Activated CD4-positive, alpha-beta T cell treated with anti-CD3 and anti-CD28 coated beads, Interleukin-2, amount 10 ng/mL, durations not matched to agents 7 days and 5 days (primary cell): Measurements from ENCODE around the gene TMEM19. TPM values are rescaled to one million over a fixed set of nuclear protein-coding genes. Genes with fewer than 3 reads are reported as not detected.

ENCODE experiments used
- CTCF ChIA-PET: fragments of 350-600 bp; sonication (Branson Sonifier 250); formaldehyde crosslinking; loops from one replicate; lab custom pipeline; 2021; ENCODE audit warnings: antibody characterized with exemption; lab: Charles Lee
- POLR2A ChIA-PET: fragments of 350-600 bp; sonication (Branson Sonifier 250); formaldehyde crosslinking; loops from one replicate; lab custom pipeline; 2021; ENCODE audit warnings: antibody characterized with exemption; lab: Charles Lee
- DNase-seq: peaks from one replicate; pipeline ENCODE4 v3.0.0-alpha.2; 2020
- H3K27ac Mint-ChIP-seq: one replicate; pipeline ENCODE4 v1.8.0; 2021; ENCODE audit warnings: mild to moderate bottlenecking, moderate library complexity, mixed read lengths
- H3K27me3 Mint-ChIP-seq: one replicate; pipeline ENCODE4 v1.8.0; 2021; ENCODE audit warnings: mixed read lengths
- H3K36me3 Mint-ChIP-seq: one replicate; pipeline ENCODE4 v1.8.0; 2021; ENCODE audit warnings: low read depth, mixed read lengths
- H3K4me1 Mint-ChIP-seq: one replicate; pipeline ENCODE4 v1.8.0; 2021; ENCODE audit warnings: mixed read lengths
- H3K4me3 Mint-ChIP-seq: one replicate; pipeline ENCODE4 v1.8.0; 2021; ENCODE audit warnings: mild to moderate bottlenecking, moderate library complexity, mixed read lengths
- H3K9me3 Mint-ChIP-seq: one replicate; pipeline ENCODE4 v1.8.0; 2021; ENCODE audit warnings: mixed read lengths
- total RNA-seq, 2 experiments: library from RNA; stranded (reverse); gene quantifications; one replicate each; pipeline ENCODE4 v1.2.3, GENCODE V29; 2021

TMEM19 gene
- total RNA-seq, 2 experiments from 2014 or later, result 22.4 to 22.7 TPM

DNA sequence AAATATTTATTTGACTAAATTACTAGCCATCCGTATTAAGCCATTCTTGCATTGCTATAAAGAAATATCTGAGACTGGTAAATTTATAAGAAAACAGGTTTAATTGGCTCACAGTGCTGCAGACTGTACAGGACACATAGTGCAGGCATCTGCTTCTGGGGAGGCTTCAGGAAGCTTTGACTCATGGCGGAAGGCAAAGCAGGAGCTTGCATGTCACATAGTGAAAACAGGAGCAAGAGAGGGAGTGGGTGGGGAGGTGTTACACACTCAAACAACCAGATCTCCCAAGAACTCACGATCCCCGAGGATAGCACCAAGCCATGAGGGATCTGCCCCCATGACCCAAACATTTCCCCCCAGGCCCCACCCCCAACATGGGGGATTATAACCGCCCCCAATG lies 42.1 kb downstream of the TMEM19 start:
- DNase-seq, result no peak
- H3K27me3 Mint-ChIP-seq, result peaks cover 4% of the 10 kb centered on the region
- no peaks in the 10 kb centered on the region for H3K36me3 Mint-ChIP-seq
- H3K4me1 Mint-ChIP-seq, result no peaks in the 10 kb centered on the region
- ChIA-PET POLR2A (no interaction called here), CTCF (no interaction called here)
- no peak overlapping the region for H3K4me3 Mint-ChIP-seq
- no peaks in the 10 kb centered on the region for H3K9me3 Mint-ChIP-seq
- H3K27ac Mint-ChIP-seq, result no peak overlapping the region

GRCh38 chr12:71730936-71731335 lies 45.1 kb downstream of the TMEM19 start:
- no peak overlapping the region for H3K27ac Mint-ChIP-seq
- H3K36me3 Mint-ChIP-seq, result no peaks in the 10 kb centered on the region
- no peak for DNase-seq
- no peaks in the 10 kb centered on the region for H3K9me3 Mint-ChIP-seq
- no peaks in the 10 kb centered on the region for H3K27me3 Mint-ChIP-seq
- CTCF ChIA-PET, result no interaction called here
- no peaks in the 10 kb centered on the region for H3K4me1 Mint-ChIP-seq
- no peak overlapping the region for H3K4me3 Mint-ChIP-seq
- POLR2A ChIA-PET, result no interaction called here

- no peak overlapping the region for H3K27ac Mint-ChIP-seq
- H3K4me3 Mint-ChIP-seq, result no peak overlapping the region
- H3K4me1 Mint-ChIP-seq, result no peaks in the 10 kb centered on the region
- ChIA-PET CTCF (no interaction called here), POLR2A (no interaction called here)
- no peaks in the 10 kb centered on the region for H3K36me3 Mint-ChIP-seq
- no peaks in the 10 kb centered on the region for H3K9me3 Mint-ChIP-seq
- no peak for DNase-seq
- H3K27me3 Mint-ChIP-seq, result peaks cover under 1% of the 10 kb centered on the region
Observed at GRCh38 chr12:71731439-71732356, 45.8 kb downstream of the TMEM19 start.

DNA sequence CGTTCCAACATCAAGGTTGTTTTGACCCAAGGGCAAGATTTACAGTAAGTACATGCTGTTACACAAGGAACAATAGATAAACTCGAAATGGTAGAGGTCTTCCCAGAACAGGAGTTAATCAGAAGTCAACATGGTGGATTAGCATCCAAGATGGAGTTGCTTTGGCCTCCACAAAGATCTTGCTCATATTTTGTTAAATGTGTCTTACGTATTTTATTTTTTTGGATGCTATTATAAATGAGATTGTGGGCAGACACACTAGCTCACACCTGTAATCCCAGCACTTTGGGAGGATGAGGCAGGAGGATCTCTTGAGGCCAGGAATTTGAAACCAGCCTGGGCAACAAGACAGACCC lies 46.5 kb downstream of the TMEM19 start:
- POLR2A ChIA-PET, result no interaction called here
- peaks cover 2% of the 10 kb centered on the region for H3K27me3 Mint-ChIP-seq
- H3K4me1 Mint-ChIP-seq, result no peaks in the 10 kb centered on the region

DNA sequence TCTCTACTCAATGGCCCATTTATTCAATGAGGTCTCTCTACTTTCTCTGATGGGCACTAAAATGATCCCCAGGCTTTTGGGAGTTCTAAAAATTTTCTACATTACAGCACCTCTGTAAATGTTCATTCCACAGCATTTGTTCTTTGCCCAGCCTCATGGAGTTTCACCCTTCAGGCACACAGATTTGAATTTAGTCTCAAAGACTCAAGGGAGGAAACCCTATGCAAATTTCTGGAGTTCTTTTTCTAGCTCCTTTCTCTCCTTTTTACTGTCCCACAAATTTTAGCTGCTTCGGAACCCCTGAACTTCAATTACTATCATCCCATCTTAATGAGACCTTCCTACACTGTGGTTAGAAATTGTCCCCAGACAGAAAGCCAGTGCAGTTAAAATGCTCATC lies 51.3 kb downstream of the TMEM19 start:
- H3K4me1 Mint-ChIP-seq, result no peaks in the 10 kb centered on the region
- no peaks in the 10 kb centered on the region for H3K9me3 Mint-ChIP-seq
- H3K27me3 Mint-ChIP-seq, result peaks cover 2% of the 10 kb centered on the region
- CTCF ChIA-PET, result interaction anchor here (2.0 kb wide), 1 partner anchor 10 kb away, joined by 5 read pairs; no protein-coding TSS in a partner anchor
- H3K27ac Mint-ChIP-seq, result no peak overlapping the region
- no peak overlapping the region for H3K4me3 Mint-ChIP-seq
- POLR2A ChIA-PET, result no interaction called here
- H3K36me3 Mint-ChIP-seq, result no peaks in the 10 kb centered on the region
- DNase-seq, result no peak

More for the DNA sequence above, 46.5 kb downstream of the TMEM19 start:
- CTCF ChIA-PET, result no interaction called here
- Mint-ChIP-seq H3K36me3 (no peaks in the 10 kb centered on the region), H3K4me3 (no peak overlapping the region), H3K9me3 (no peaks in the 10 kb centered on the region), H3K27ac (no peak overlapping the region)
- no peak for DNase-seq

- CTCF ChIA-PET, result no interaction called here
- Mint-ChIP-seq H3K27me3 (peaks cover 5% of the 10 kb centered on the region), H3K4me3 (no peak overlapping the region), H3K27ac (no peak overlapping the region), H3K4me1 (no peaks in the 10 kb centered on the region), H3K9me3 (no peaks in the 10 kb centered on the region), H3K36me3 (no peaks in the 10 kb centered on the region)
- DNase-seq, result no peak
- POLR2A ChIA-PET, result no interaction called here
Observed at GRCh38 chr12:71742998-71743397, 57.1 kb downstream of the TMEM19 start.

DNA sequence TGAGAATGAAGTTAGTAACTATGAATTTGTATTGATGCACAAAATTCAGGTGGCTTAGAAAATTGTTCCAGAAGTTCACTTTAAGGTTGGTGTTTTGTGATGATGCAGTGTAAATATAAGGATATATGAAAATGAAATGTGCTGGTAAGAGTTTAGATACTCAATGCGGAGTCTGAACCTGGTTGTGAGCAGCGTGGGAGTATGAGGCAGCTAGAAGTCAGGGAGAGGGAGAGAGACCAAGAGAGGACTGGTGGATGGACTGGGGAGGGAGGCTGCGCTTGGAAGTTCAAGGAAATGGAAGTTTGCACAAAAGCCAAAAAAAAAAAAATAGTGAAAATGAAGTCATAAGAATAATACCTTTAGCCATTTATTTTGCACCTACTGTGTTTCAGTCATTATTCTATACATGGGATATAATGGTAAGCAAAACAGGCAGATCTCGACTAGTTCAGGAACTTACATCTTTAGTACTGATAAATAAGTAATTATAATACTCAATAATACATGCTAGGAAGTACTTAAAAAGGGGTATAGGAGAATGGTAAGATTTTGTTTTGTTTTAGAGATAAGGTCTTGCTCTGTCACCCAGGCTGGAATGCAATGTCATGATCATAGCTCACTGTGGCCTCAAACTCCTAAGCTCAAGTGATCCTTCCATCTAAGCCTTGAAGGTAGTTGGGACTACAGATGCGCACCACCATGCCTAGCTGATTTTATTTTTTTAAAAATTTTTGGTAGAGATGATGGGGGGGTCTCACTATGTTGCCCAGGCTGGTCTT lies 58.8 kb downstream of the TMEM19 start:
- Mint-ChIP-seq H3K36me3 (no peaks in the 10 kb centered on the region), H3K4me1 (no peaks in the 10 kb centered on the region), H3K9me3 (no peaks in the 10 kb centered on the region), H3K4me3 (no peak overlapping the region), H3K27me3 (peaks cover 20% of the 10 kb centered on the region), H3K27ac (no peak overlapping the region)
- DNase-seq, result no peak
- ChIA-PET CTCF (interaction anchor here (0.6 to 1.4 kb wide), 2 partner anchors 158 to 329 kb away, joined by 4 read pairs; no protein-coding TSS in a partner anchor), POLR2A (no interaction called here)

DNA sequence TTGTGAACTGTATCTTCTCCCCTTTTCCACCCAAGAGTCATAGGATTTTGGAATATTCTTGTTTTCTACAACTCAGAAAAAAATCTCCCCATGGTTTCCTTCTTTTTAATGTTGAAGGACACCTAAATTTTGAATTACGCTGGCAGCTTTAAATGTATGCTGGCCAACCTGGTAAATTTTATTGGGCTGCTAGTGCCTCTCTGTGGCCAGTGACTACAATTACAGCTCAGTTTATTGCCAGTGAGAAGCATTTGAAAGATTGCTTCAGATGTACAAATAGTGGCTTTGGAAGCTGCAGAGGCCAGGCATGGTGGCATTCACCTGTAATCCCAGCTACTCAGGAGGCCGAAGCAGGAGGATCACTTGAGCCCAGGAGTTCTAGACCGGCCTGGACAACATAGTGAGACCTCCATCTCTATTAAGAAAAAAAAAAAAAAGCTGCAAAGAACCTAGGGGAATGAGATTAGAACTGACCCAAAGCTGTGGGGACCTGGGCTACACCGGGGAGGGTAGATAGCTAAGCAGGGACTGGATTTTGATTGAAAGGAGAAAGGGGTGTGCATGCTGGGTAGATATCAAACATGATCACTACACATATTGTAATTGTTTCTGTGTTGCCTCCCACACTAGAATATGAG lies 61.2 kb downstream of the TMEM19 start:
- Mint-ChIP-seq H3K36me3 (no peaks in the 10 kb centered on the region), H3K4me3 (no peak overlapping the region), H3K9me3 (no peaks in the 10 kb centered on the region), H3K27me3 (peaks cover 39% of the 10 kb centered on the region), H3K27ac (no peak overlapping the region), H3K4me1 (no peaks in the 10 kb centered on the region)
- DNase-seq, result peak; percentile 57
- CTCF ChIA-PET, result interaction anchor here (0.6 to 2.3 kb wide), 12 partner anchors 9 to 332 kb away, joined by 3 to 10 read pairs (median 4); no protein-coding TSS in a partner anchor
- POLR2A ChIA-PET, result interaction anchor here (1.0 kb wide), 1 partner anchor 83 kb away, joined by 3 read pairs; the partner anchor contains the start of genes THAP2 and ZFC3H1

DNA sequence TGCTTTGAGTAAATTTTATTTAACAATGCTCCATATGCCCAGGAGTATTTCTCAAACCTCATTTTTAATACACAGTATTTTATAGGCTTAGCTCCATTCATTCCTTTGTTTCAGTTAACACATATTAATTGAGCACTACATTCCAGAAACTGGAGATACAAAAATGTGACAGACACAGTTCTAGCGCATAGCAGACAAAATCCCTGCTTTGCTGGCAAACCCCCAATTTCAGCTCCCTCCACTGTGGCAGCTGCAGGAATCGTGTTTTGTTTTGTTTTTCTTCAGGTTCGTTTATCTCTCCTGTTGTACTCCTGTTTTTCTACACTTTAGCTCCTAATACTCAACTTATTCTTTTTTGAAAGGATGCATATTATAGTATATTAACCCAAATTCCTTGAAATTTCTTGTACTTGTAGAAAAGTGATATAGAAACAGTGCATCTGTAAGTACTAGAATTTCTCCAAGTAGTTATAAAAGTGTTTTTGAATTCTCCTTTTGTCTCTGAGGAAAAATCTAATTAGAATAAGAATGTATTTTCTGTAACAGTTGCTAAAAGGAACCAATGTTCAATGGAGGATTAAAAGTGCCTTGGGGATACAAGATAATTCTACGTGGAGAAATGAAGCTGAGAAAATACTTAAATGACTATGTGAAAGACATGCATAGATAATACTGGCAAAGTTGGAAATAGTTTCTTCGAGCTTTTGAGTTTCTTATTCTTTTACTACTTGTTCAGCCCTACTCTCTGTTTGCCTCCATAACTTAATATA lies 62.4 kb downstream of the TMEM19 start:
- H3K27ac Mint-ChIP-seq, result no peak overlapping the region
- CTCF ChIA-PET, result interaction anchor here (1.3 to 2.3 kb wide), 5 partner anchors 8 to 333 kb away, joined by 3 to 10 read pairs (median 4); partner anchors contain the start of gene TMEM19
- no peaks in the 10 kb centered on the region for H3K4me1 Mint-ChIP-seq
- H3K27me3 Mint-ChIP-seq, result peaks cover 42% of the 10 kb centered on the region
- no peak overlapping the region for H3K4me3 Mint-ChIP-seq
- no peak for DNase-seq
- no peaks in the 10 kb centered on the region for H3K36me3 Mint-ChIP-seq
- POLR2A ChIA-PET, result interaction anchor here (1.0 kb wide), 1 partner anchor 84 kb away, joined by 3 read pairs; the partner anchor contains the start of genes THAP2 and ZFC3H1
- no peaks in the 10 kb centered on the region for H3K9me3 Mint-ChIP-seq

GRCh38 chr12:71749666-71750065 lies 63.8 kb downstream of the TMEM19 start:
- H3K27ac Mint-ChIP-seq, result no peak overlapping the region
- POLR2A ChIA-PET, result no interaction called here
- H3K4me3 Mint-ChIP-seq, result no peak overlapping the region
- no peaks in the 10 kb centered on the region for H3K9me3 Mint-ChIP-seq
- CTCF ChIA-PET, result interaction anchor here (1.1 to 1.7 kb wide), 2 partner anchors 63 to 113 kb away, joined by 3 read pairs; partner anchors contain the start of gene TMEM19
- peaks cover 42% of the 10 kb centered on the region for H3K27me3 Mint-ChIP-seq
- no peak for DNase-seq
- no peaks in the 10 kb centered on the region for H3K36me3 Mint-ChIP-seq
- peaks cover 7% of the 10 kb centered on the region for H3K4me1 Mint-ChIP-seq

DNA sequence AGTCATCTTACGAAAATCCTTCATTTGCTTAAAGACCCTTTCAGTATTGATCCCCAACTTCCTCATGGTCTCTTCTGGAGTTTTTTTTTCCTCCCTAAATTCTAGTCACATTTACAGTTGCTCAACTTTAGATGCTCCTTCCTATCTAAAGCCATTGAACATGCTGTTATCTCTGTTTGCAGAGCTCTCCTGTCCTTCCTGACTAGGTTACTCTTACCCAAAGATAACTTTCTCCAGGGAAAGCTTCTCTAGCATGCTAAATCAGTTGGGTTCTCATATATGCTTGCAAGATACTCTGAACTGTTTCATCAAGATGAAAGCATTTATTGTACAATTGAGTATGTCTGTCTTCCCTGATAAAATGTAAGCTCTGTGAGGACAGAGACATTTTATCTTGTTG lies 67.0 kb downstream of the TMEM19 start:
- ChIA-PET POLR2A (no interaction called here), CTCF (no interaction called here)
- Mint-ChIP-seq H3K9me3 (peaks cover 2% of the 10 kb centered on the region), H3K27me3 (peaks cover 37% of the 10 kb centered on the region), H3K4me3 (no peak overlapping the region), H3K27ac (no peak overlapping the region), H3K4me1 (peaks cover 25% of the 10 kb centered on the region), H3K36me3 (peaks cover 17% of the 10 kb centered on the region)
- no peak for DNase-seq
